ENCODE measurements around the gene MAPK9.
A peak's percentile ranks its signal among the peaks of the same experiment; 100 is the strongest.

Gene MAPK9

DNA sequence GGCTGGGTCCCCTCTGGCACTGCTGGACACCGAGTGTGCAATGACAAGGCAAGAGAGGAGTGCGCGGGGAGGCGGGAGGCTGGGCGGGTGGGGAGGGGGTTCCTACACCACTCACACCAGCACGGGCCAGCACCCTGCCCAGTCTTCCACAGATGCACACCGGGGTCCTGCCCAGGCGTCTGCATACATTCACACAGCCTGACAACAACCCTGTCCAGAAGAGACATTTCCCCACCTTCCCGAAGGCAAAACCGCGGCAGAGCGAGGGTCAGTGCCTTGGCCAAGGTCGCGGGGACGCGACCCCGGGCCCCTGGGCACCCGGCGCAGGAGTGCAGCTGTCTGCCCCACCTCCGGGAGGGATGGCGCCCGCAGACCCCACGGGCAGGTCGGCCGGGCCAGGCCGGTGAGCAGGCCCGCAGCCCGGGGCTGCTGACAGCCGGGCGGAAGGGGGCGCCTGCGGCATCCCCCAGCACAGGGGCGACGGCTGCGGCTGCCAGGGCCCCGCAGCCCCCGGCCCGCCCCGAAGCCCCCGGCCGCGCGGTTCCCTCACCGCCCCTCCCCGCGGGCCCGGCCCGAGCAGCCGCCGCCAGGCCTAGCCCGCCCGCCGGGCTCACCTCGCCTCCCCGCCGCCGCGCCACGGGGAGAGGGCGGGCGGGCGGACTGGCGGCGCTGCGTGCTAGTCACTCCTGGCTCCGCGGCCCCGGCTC lies 496 bp downstream of the MAPK9 start:
- DNase-seq = peak in 1 of 3 experiments; percentile 12

DNA sequence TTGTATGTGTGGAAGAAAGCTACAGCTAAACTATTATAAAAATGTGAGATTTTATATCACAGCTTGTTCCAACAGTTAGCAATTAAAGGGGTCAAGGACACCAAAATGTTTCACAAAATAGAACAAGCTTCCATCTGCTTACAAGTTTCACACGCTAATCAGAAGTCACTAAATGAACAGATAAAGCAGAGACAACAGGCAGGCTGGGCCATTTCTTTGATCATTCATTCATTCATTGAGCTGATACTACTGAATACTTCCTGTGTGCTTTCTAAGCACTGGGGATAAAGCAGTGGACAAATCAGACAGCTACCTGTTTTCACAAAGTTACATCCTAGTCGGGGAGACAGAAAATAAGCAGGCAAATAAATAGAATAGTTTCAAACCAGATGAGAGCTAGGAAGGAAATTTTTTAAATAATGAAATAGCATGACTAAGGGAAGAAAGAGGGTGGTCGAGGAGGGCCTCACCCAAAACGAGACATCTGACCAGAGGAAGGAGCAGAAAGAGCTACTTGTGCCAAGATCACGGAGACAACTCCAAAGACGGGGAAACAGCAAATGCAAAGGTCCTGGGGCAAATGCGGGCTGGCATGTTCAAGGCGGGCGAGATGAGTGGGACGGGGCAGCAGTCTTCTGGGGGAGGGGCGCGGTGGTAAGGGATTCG lies 1.2 kb downstream of the MAPK9 start:
- no peak for DNase-seq

DNA sequence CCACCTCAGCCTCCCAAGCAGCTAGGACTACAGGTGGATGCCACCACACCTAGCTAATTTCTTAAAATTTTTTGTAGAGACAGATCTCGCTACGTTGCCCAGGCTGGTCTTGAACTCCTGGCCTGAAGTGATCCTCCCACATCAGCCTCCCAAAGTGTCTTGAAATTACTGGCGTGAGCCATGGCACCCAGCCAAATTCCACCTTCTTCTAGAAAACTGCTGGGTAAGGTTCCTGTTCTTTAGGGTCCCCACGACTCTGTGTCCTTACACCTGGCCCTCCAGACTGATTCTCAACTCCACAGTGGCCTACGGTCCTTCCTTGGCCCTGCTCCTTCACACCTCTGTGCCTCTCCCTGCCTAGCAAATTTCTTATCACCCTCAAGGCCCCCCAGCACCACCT lies 1.9 kb downstream of the MAPK9 start:
- DNase-seq = no peak

DNA sequence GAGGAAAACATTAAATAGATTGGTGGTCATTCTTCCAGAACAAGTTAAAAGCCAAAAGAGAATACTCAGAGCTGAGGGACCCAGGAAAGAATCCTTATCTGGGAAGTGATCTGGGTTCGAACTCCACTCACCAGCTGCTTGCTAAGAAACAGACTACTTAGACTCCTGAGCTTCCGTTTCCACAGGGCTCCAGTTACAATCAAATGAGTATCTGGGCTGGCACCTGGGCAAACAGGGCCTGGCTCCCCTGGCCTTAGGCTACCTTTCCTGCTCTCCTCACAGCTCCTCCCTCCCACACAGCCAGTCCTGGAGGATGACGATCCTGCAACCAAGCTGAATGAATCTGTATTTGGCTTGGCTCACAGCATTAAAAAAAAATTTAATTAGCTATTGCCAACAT lies 2.5 kb downstream of the MAPK9 start:
- peak; percentile 14 to 52 (median 41) for DNase-seq

DNA sequence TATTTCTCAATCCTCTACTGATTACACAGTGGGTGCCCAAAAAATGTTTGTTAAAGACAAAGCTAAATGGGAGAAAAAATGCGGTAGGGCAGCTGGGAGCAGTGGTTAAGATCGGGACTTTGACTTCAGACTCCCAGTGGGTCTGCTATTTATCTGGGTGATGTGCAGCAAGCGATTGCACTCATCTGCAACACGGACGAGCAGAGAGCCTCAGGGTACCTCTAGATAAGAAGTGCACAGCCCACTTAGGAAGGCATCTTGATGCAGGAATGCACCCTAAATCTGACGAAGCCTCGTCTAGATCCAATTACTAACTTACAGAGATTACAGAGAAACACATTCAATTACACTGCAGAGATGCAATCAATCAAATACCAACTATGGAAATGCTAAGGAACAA lies 4.0 kb downstream of the MAPK9 start:
- no peak for DNase-seq

DNA sequence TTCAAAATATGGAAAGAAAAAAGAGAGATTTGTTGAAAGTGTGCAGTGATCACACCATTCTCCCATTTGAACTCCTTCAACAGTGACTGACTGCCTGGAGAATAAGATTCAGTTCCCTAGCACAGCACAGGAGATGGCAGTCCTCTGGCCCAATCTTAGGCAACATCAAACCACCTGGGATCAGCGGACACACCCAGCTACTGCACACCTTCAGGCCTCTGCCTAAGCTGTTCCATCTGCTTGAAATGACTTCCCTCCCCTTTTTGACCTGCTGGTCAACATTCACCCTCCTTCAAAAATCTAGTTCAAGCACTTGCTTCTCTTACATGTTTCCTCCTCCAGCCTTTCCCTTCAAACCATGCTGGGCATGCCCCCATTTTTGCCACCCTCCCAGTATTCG lies 4.5 kb downstream of the MAPK9 start:
- no peak for DNase-seq

DNA sequence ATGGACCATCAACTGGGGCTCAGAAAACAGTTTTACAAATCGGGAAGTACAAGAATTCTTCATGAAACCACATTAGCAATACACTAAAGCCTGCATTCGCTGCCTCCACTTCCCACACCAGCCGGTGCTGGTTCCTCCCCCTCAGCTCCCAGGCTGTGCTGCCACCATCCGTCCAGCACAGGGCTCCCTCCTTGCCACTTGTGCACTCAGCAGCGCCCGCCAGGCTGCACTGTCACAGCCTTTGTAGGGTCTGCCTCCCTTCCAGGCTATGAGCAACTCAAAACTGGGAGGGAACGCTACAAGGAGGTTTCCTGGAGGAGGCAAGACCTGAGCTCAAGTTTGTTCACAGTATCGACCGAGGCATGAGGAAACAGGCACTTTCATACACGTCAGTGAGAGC lies 7.7 kb downstream of the MAPK9 start:
- no peak for DNase-seq

DNA sequence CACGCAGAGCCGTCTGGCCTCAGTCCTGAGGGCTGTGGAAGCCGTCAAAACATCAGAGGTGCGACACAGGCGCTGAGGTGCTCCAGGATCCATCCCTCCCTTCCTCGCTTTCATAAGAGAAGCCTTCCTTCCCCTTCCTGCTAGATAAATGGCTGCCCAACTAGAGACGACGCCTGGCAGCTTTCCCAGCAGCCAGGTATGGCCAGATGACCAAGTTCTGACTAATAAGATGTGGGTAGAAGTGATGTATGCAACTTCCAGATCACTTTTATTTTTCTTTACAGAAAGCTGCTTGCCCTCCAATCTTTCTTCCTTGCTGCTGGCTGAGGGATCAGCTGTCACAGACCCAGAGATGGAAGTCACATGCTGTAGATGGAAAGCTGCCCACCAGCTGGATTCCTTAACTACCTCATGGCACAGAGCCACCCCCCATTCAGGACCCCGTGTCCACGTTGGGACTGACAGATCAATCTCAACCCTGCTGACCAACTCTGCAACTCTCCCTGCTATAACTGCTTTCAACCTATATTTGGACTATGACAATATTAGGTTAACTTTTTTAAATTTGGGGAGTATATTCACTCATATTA lies 8.8 kb downstream of the MAPK9 start:
- DNase-seq = no peak

DNA sequence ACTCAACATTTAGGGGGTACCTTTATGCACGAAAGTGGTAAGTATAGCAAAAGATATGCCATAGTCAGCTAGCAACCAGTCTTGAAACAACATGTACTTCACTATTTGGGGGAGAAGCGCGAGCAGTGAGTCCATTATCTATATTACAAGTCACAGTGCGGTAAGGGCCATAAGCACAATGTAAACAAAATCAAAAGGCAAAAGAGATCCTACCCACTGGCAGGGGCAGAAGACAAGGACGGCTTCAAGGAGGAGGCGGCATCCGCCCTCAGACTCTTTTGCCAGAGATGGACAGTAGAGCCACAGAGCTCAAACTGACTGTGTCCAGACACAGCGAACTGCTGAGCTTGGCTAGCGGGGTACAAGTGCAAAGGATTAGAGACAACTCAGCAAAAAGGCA lies 9.6 kb downstream of the MAPK9 start:
- no peak for DNase-seq

DNA sequence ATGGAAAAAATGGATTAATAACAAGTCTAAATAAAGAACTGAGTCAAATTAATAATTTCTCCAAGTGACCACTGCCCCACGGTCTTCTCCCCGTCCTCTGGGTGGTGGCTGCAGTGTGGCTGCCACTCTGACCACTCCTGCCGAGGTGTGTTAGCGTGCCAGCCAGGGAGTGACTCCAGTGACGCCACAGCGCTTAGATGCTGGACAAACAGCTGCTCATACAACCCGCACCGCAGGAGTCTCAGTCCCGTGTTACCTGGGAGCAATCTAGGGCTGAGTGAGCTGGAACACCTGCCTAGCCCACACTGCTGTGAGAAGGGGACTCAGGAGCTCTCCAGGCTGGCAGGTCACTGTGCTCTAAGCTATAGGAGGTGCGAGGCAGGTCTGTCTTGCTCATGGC lies 10.2 kb downstream of the MAPK9 start:
- peak; percentile 42 to 91 (median 75) for DNase-seq

DNA sequence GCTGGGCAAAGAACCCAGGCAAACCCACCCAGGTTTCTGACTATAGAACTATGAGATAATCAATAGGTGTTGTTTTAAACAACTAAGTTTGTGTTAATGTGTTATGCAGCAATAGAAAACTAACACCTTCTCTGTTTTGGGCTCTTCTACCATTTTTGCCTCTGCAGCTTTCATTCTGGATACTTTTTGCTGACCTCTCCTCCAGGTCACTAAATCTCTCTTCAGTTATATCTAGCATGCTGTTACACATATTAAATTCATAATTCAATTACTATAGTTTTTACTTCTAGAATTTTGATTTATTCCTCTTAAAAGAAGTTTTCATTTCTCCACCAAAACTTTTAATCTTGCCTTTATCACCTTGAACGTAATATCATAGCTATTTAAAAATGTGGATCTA lies 17.2 kb downstream of the MAPK9 start:
- DNase-seq = no peak

DNA sequence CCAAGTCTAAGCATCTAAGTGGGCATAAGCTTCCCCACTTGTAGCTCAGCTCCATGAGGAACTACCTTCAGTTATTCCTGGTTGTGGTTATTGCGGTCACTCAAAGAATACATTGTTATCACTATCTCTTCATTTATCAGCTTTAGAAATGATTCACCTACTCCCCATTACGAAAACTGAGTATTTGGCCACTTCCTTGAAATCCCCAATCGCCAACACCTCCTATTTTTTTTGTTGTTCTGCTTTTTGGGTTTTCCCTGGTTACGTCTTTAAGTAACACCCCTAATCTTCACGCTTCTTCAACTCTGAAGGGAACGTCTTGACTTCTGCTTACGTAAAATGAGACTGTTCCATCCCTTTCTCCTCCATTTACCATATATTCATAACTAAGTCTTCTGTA lies 20.7 kb downstream of the MAPK9 start:
- DNase-seq = no peak

DNA sequence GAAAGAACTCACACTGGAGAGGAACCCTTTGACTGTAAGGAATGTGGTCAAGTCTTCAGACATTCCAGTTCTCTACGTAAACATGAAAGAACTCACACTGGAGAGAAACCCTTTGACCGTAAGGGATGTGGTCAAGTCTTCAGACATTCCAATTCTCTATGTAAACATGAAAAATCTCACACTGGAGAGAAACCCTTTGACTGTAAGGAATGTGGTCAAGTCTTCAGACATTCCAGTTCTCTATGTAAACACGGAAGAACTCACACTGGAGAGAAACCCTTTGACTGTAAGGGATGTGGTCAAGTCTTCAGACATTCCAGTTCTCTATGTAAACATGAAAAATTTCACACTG lies 32.6 kb downstream of the MAPK9 start:
- DNase-seq = no peak

DNA sequence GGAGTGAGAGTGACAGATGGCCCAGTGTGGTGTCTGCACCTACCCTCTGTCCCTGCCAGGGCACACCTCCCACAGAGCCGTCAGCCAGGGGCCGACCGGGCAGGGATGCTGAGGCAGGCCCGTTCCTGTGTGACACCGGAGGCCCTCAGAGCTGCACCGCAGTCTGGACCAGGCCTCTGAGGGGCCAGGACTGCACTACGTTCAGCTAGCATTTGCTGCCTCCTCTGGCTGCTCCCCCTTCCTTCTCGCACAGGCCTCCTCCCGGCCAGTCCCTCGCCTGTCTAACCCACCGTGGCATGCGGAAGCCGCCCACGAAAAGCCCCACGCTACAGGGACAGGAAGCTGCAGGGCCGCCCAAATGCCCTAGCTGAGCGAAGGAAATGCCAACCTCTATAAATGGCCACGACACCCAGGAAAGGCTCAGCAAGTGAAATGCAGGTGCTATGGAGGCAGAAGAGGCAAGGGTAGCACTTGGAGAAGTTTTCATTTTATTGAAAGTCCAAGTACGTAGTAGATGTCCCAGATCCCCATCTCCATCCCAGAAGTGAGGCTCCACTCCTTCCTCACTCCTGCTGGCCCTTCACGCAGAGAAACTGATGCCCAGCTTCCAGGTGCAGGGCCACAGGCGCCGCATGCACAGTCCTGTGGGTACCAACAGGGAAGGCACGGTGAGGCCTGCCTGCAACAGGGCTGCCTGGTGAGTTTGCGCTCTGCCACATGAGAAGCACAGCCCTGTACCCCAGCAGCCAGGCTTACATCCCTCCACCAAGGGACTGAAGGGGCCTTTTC lies 38.7 kb downstream of the MAPK9 start:
- no peak for DNase-seq

DNA sequence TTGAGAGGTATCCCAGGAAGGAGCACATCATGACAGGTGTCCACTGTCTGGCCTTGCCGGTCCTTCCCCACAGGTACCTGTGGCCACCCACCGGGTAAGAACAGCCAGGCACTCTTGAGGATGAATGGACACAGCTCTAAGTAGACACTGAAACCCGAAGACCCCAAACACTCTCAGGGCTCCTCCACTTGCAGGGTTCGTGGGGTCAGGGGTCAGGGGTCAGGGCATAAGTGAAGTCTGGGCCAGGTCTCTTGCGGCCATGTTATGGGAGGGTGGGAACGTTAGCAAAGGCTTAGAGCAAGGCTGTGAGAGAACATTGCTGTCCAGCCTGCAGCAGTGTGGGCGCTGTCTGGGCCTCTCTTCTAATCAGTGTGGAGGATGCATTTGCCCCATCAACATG lies 40.0 kb downstream of the MAPK9 start:
- DNase-seq = no peak

DNA sequence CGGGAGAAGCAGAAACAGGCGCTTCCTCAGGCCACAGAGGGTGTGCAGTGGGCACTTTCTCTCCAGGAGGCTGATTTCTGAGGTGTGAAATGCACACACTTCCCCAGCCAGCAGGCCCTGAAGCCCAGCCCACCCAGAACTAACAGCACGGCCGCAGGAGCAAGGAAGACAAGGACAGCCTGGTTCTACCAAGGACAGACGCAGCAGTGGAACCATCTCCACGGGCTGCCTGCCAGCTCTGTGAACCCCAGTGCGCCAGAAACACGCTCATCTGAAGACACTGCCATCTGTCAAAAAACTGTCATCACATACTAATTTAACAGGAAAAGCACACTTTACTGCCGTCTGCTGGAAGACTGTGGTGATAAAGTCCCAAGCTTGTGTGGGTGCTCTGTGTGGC lies 40.7 kb downstream of the MAPK9 start:
- DNase-seq = no peak

DNA sequence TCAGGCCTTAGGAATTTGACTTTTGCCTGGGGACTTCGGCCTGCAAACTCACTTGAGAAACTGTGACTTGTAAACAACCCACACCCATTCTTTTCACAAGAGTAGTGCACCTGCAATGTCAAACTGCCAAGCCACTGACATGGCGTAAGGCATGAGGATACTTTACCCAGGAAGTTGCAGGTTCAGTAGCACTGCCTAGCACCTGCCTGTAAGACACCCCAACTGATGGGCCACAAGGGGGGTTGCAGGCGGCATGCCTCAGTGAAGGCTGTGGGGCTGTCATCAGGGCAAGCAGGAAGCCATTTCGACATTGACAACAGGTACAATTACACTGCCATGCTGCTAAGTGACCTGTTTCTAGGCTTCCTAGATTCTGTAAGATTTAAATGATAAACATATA lies 41.6 kb downstream of the MAPK9 start:
- DNase-seq = no peak

DNA sequence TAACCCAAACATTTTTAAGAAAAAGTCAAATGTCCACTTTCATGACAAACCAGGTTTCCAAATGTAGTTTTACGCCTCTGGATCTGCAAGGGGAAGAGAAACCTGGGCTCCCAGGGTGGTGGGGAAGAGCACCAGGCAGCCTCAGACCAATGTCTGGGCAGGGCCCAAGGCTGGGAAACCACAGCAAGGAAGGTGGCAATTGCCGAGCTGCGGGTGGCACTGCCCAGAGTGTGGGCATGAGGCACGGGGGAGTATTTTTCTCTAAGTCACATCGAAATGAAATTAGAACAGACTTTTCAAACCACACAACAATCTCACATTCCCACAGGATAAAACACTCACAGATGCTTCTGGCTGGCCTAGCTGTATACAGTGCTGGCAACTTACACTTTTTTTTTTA lies 50.3 kb downstream of the MAPK9 start:
- no peak for DNase-seq

DNA sequence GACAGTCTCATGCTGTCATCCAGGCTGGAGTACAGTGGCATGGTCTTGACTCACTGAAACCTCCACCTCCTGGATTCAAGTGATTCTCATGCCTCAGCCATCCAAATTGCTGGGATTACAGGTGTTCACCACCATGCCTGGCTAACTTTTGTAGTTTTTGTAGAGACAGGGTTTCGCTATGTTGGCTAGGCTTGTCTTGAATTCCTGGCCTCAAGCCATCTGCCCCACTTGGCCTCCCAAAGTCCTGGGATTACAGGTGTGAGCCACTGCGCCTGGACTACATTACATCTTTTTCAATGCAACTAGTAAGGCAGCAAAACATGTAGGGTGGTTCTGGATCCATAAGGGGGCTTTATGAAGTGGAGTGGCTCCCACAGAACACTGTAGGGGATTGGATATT lies 53.3 kb downstream of the MAPK9 start:
- DNase-seq = no peak

DNA sequence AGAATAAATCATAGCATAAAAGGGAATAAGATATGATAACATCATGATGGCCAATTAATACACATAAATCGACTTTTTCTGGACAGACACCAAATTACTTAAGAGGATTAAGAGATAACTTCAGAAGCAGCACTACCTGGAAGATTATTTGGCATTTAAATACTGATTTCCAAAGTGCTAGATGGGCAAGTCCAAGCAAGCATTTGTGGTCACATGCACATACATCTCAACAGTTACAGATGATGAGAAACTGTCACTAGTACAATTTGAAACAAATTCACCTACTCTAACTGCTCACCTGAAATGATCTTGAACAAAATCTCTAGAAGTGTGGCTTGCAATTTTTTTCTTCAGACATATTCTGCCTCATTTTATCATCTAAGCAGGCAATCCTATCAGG lies 56.0 kb downstream of the MAPK9 start:
- no peak for DNase-seq

DNA sequence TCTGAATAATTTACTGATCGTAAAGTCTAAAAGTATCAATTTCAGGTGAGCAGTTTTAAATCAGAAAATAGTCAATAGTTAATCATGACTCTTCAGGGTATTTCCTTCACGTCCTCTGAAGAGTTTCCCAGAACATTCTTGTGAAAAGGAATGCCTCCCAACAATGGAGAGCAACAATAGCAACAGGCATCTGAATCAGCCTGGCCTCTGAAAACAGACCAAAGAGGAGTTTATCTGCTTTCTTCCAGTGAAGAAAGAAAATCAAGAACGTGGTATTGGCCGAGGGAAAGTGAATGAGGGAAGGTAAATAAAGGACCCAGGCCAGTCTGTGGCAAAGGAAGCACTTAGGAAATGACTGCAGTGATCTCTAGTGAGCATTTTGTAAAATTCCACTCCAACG lies 56.8 kb downstream of the MAPK9 start:
- no peak for DNase-seq

DNA sequence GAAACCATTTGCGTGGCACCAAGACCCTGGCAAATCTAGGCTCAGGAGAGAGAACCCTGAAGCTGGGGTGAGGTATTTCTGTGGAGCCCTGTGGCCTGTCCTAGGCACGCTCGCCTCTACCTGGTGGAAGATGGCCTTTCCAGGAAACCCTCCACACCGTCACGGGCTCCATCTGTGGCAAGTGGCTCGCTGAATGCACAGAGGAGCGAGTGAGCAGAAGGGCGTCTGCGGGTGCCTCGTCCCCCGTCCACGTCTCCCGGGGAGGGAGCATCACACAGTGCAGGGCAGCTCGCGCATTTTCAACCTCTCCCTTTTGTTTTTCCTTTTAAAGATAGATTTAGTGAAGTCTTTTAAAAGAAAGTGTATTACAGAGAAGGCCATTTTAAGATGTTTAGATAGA lies 57.6 kb downstream of the MAPK9 start:
- DNase-seq = no peak

DNA sequence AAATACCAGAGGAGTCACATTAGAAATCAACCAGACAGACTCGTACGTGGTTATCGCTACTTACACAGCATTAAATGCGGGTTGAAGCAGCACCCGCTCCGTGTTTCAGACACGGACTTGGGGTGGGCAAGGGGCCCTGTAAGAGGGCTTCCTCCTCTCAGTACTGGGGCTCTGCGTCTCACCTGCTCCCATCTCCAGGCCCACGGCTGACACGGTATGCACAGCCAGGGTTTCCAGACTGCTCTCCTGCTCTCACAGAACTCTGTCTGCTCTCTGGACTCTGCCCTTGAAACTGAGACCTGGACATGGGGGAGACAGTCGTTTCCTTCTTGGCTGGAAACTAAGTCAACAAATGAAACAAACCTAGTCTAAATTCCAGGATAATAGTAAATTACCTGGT lies 58.2 kb downstream of the MAPK9 start:
- no peak for DNase-seq

DNA sequence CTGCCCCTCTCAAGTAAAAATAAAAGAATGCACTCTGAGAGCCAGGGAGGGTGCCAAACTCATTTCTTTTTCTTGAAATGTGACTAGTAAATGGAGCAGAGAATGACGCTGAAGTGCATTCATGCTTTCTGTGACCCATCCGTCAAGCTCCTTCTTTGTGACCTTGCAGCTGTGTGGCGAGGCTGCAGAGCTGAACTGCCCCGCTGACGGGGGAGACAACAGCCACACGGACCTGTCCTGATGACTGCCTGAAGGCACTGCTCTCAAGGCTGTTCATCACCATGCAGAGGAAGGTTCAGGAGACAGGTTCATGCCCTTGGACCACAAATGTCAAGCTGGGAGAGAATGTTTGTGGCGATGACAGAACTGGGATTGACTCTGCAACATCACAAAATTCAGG lies 61.9 kb downstream of the MAPK9 start:
- no peak for DNase-seq

Measured in NCI-H1417 (cell line).